ENCODE data around the gene ADAMTS8.
"Not testable (repeated sequence)": the region's sequence is repeated elsewhere in the genome, so short reads cannot be mapped to it uniquely, and the experiment has no call there.

ADAMTS8 gene

DNA sequence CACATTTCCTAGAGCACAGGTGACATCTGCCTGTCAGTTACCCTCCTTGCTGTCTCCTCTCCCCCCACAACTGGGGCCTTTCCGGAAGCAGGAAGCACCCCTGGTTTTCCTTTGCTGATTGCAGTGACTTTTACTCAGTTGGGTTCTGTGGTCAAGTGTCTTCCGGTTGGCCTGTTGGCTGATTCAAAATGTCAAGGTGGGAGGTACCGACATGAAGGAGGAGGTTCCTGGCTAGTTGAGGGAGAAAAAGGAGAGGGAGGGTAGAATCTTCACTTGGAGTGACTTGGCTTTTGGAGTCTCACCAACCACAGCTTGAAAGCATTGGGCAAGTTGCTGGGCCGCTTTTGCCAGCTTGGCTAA lies 10.7 kb upstream of the ADAMTS8 start:
- DNase-seq (ENCODE audit: low read depth), result no peak

DNA sequence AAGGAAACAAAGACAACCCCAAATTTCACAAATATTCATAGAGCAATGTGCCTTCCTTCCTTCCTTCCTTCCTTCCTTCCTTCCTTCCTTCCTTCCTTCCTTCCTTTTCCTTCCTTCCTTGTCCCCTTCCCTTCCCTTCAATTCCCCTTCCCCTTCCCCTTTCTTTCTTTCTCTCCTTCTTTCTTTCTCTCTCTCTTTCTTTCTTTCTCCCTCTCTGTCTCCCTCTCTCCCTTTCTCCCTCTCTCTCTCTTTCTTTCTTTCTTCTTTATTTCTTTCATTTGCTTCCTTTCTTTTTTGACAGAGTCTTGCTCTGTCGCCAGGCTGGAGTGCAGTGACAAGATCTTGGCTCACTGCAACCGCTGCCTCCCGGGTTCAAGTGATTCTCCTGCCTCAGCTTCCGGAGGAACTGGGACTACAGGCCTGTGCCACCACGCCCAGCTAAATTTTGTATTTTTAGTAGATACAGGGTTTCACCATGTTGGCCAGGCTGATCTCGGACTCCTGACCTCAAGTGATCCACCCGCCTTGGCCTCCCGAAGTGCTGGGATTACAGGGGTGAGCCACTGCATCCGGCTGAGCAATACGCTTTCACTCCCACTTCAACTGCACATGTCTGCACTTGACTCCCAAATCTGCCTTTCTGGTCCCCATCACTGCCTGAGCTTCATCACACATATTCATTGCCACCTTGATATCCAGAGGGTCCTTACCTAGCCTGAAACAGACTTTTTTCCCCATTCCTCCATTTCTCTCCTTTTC lies 10.2 kb upstream of the ADAMTS8 start:
- DNase-seq (ENCODE audit: low read depth), result not testable (repeated sequence)

DNA sequence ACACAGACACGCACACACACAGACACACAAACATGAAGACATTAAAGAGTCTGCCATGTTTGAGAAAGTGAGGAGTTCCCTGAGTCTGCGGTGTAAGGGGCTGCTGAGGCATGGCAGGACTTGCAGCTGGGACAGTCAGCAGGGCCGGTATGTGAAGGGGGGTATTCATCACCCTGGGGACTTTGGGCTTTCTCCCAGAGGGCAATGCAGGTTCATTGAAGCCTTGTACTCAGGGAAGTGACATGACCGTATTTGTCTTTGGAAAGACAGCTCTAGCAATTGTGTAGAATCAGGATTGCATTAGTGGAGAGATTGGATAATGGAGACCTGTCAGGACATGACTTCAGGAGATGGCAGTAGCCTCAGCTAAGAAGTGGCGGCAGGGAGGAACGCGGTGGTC lies 9.4 kb upstream of the ADAMTS8 start:
- no peak for DNase-seq (ENCODE audit: low read depth)

DNA sequence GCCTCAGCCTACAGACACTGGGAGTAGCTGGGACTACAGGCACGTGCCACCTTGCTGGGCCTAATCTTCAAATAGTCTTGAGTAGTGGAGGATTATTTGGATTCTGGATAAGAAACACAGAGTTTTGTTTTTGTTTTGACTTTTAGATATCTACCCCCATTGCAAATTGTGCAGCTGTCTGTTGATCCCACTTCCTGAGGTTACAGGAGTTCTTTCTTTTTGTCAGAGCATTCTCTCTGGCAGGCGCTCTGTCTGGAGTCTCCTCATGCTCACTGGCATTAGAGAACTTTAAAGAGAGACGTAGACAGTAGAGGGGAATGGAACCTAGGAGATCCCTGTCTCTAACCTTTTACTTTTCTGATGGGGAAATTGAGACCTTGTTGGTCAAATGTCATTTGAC lies 7.8 kb upstream of the ADAMTS8 start:
- no peak for DNase-seq (ENCODE audit: low read depth)

GRCh38 chr11:130435671-130436070 lies 7.3 kb upstream of the ADAMTS8 start:
- DNase-seq (ENCODE audit: low read depth), result no peak

- DNase-seq (ENCODE audit: low read depth), result no peak
These were observed 6.3 kb upstream of the ADAMTS8 start for GRCh38 chr11:130434521-130435223.

GRCh38 chr11:130433357-130433756 lies 4.9 kb upstream of the ADAMTS8 start:
- no peak for DNase-seq (ENCODE audit: low read depth)

GRCh38 chr11:130431801-130432200 lies 3.4 kb upstream of the ADAMTS8 start:
- DNase-seq (ENCODE audit: low read depth), result no peak

- DNase-seq (ENCODE audit: low read depth), result peak; percentile 38
These were observed 2.9 kb upstream of the ADAMTS8 start for GRCh38 chr11:130431331-130431773.

- DNase-seq (ENCODE audit: low read depth), result no peak
These were observed 1.6 kb upstream of the ADAMTS8 start for GRCh38 chr11:130429983-130430382.

GRCh38 chr11:130429120-130429681 lies 792 bp upstream of the ADAMTS8 start:
- DNase-seq (ENCODE audit: low read depth), result no peak

GRCh38 chr11:130427581-130428315 lies 661 bp downstream of the ADAMTS8 start:
- no peak for DNase-seq (ENCODE audit: low read depth)

- no peak for DNase-seq (ENCODE audit: low read depth)
These were observed 1.5 kb downstream of the ADAMTS8 start for GRCh38 chr11:130426837-130427341.

- no peak for DNase-seq (ENCODE audit: low read depth)
These were observed 2.1 kb downstream of the ADAMTS8 start for GRCh38 chr11:130426223-130426836.

GRCh38 chr11:130425156-130425555 lies 3.3 kb downstream of the ADAMTS8 start:
- no peak for DNase-seq (ENCODE audit: low read depth)

- DNase-seq (ENCODE audit: low read depth), result no peak
These were observed 3.7 kb downstream of the ADAMTS8 start for GRCh38 chr11:130424613-130425140.

DNA sequence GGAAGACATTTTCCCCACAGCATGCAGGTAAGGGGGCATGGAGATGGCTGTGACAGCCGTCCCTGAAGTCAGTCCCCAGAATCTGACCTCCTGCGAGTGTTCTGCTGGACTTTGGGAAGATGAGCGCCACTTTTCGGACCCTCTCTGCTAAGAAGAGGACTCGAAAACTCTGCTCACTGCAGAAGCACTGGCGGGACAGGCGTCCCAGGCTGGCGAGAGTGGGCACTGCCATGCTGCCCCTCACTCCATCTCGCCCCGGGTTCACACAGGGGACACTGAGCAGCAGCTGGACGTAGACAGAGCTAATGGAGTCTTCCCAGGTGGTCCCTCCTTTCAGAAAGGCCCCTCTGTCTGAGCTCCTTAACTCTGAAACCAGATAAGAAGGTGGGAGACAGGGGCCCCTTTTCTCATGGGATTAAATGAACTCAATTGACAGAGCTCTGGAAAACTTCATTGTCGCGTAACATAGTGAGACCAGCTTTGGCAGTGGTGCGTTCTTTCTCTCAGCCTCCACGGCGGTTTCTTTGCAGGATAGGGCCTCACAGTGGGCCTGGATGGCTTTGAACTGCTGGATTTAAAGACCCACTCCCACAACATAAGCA lies 4.8 kb downstream of the ADAMTS8 start:
- no peak for DNase-seq (ENCODE audit: low read depth)

DNA sequence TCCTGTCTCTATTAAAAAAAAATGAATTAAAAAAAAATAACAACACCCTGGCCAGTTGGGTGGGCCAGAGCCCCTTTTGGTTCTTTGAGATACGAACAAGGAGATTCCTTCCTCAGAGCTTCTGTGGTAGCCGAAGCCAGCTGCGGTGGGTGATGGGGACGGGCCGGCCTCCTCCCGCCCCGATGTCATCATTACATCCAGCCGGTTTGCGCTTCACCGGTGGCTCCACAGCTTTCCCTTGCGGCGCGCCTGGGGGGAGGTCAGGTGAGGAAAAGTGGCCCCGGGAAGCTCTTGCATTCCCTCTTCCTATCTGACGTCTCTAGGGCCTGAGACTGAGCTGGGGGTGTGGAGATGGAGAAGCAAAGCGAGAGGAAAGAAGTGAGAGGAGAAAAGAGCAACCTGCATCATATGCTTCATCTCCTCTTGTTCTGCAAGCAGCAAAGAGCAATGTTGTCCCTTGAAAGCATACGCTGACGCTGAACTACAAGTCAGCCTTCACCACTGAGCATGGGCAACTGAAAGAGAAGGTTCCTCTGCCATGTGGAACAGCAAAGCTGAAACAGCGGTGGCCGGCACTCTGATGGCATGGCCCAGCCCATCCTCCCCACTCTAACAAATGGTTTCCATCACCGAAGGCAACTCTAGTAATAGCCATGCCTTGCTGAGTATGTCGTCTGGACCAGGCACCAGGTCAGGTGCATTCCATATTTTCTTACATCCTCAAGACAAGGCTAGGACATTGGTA lies 6.0 kb downstream of the ADAMTS8 start:
- DNase-seq (ENCODE audit: low read depth), result no peak

DNA sequence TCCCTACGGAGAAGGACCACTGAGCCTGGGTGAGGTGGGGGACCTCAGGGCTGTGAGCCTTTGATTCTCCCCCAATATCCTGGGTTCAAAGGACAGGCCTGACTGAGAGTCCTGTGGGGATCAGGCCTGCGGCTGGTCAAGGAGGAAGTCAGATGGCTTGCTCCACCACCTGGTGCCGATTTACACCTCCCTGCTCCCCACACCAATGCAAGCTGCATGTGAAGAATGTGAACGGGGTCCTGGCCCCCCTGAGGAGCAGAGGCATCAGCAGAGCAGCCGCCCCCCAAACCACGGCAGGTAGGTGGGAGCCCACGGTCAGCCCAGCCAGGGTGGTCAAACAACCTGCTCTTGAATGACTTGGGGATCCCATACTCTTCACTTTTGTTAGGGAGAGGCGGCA lies 6.7 kb downstream of the ADAMTS8 start:
- no peak for DNase-seq (ENCODE audit: low read depth)

GRCh38 chr11:130421199-130421585 lies 7.2 kb downstream of the ADAMTS8 start:
- no peak for DNase-seq (ENCODE audit: low read depth)
